Keratinocyte (primary cell): ENCODE data around the gene BEAN1.

ENCODE experiments used
- EZH2 ChIP-seq: IDR thresholded peaks from one replicate; pipeline ENCODE4 v1.6.1; 2012; ENCODE audit warnings: inconsistent platforms, mild to moderate bottlenecking, low read length, moderate library complexity
- TF ChIP-seq, protein P1 (sequence below), 3 experiments: IDR thresholded peaks in 1 of 3; conservative IDR thresholded peaks in 1 of 3; optimal IDR thresholded peaks in 1 of 3; 2 replicates in 2 of 3; 3 replicates in 1 of 3; pipeline versions ENCODE3 to v1.5.1; 2011; ENCODE audit warnings: low read length in 3 of 3, mild to moderate bottlenecking in 3 of 3, moderate library complexity in 2 of 3, control low read depth in 1 of 3, inconsistent platforms in 1 of 3; ENCODE audit not compliant: insufficient read depth in 2 of 3; ENCODE audit errors: extremely low read depth in 1 of 3

DNA sequence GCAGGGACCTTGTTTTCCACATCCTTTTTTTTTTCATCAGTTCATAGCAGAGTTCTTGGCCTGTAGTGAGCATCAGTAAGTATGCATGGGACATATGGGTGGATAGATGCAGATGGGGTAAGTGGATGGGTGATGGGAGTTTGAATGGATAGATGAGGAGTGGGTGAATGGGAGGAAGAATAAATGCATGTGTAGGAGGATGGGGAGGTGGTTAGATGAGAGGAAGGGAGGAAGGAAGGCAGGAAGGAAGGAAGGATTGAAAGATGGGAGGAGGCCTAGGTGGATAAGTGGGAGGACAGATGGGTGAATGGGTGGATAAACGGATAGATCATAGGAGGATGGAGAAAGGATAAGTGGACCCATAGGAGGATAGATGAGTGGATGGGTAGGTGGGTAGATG, 3.9 kb upstream of the BEAN1 start:
- TF ChIP-seq EZH2: no peak
- TF ChIP-seq, protein P1, sequence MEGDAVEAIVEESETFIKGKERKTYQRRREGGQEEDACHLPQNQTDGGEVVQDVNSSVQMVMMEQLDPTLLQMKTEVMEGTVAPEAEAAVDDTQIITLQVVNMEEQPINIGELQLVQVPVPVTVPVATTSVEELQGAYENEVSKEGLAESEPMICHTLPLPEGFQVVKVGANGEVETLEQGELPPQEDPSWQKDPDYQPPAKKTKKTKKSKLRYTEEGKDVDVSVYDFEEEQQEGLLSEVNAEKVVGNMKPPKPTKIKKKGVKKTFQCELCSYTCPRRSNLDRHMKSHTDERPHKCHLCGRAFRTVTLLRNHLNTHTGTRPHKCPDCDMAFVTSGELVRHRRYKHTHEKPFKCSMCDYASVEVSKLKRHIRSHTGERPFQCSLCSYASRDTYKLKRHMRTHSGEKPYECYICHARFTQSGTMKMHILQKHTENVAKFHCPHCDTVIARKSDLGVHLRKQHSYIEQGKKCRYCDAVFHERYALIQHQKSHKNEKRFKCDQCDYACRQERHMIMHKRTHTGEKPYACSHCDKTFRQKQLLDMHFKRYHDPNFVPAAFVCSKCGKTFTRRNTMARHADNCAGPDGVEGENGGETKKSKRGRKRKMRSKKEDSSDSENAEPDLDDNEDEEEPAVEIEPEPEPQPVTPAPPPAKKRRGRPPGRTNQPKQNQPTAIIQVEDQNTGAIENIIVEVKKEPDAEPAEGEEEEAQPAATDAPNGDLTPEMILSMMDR (optimal IDR thresholded peaks at IDR 0.05 in 1 of 3, IDR thresholded peaks at IDR 0.05 in 1 of 3, conservative IDR thresholded peaks at IDR 0.05 in 1 of 3; ENCODE audit: extremely low read depth in 1 of 3, insufficient read depth in 2 of 3, low read length in 3 of 3): no peak
